Endodermal cell (in vitro differentiated cells): Measurements from ENCODE around the gene RSPO3. TPM values are rescaled to one million over a fixed set of nuclear protein-coding genes. Genes with fewer than 3 reads are reported as not detected.

Experiments
- DNase-seq: peaks from one replicate; pipeline ENCODE4 v3.0.0-alpha.2; 2017
- H3K27ac ChIP-seq: 2 replicates; pipeline ENCODE4 v1.5.1; 2013; ENCODE audit warnings: mild to moderate bottlenecking, low read depth, low read length, moderate library complexity
- H3K27me3 ChIP-seq: 2 replicates; pipeline ENCODE4 v1.6.1; 2013; ENCODE audit warnings: mild to moderate bottlenecking, low read length, moderate library complexity; ENCODE audit not compliant: insufficient read depth, control insufficient read depth, poor library complexity, severe bottlenecking
- H3K36me3 ChIP-seq: 2 replicates; pipeline ENCODE4 v1.7.0; 2013; ENCODE audit warnings: mild to moderate bottlenecking, low read length, moderate library complexity; ENCODE audit not compliant: control insufficient read depth, insufficient read depth
- H3K4me1 ChIP-seq: one replicate; pipeline ENCODE4 v1.7.0; 2013; ENCODE audit warnings: low read length; ENCODE audit not compliant: control insufficient read depth, insufficient read depth
- H3K4me3 ChIP-seq: 2 replicates; pipeline ENCODE4 v1.5.1; 2013; ENCODE audit warnings: mild to moderate bottlenecking, low read length, moderate library complexity
- H3K9ac ChIP-seq: 2 replicates; pipeline ENCODE4 v1.6.1; 2013; ENCODE audit warnings: mild to moderate bottlenecking, low read length, moderate library complexity; ENCODE audit not compliant: poor library complexity, severe bottlenecking; ENCODE audit errors: extremely low read depth
- H3K9me3 ChIP-seq: 2 replicates; pipeline ENCODE4 v1.6.1; 2013; ENCODE audit warnings: mild to moderate bottlenecking, low read length, moderate library complexity; ENCODE audit not compliant: control insufficient read depth
- H3K27ac Mint-ChIP-seq: 2 replicates; pipeline ENCODE4 v1.8.0; 2020; ENCODE audit warnings: mixed read lengths
- H3K27me3 Mint-ChIP-seq: 2 replicates; pipeline ENCODE4 v1.8.0; 2021; ENCODE audit warnings: mild to moderate bottlenecking, mixed read lengths; ENCODE audit not compliant: insufficient read depth
- H3K36me3 Mint-ChIP-seq: 2 replicates; pipeline ENCODE4 v1.8.0; 2020; ENCODE audit warnings: low read depth, mixed read lengths
- H3K4me1 Mint-ChIP-seq: 2 replicates; pipeline ENCODE4 v1.8.0; 2020; ENCODE audit warnings: mixed read lengths
- H3K4me3 Mint-ChIP-seq: 2 replicates; pipeline ENCODE4 v1.8.0; 2020; ENCODE audit warnings: mild to moderate bottlenecking, moderate library complexity, mixed read lengths
- H3K9me3 Mint-ChIP-seq: 2 replicates; pipeline ENCODE4 v1.8.0; 2020; ENCODE audit warnings: mild to moderate bottlenecking, mixed read lengths
- WGBS, 2 experiments: methylation state at CpG; one replicate each; pipeline versions ENCODE4 v1.1.5 to v1.1.7; 2013; ENCODE audit warnings: missing lambda C conversion rate in 2 of 2, mixed read lengths in 1 of 2; ENCODE audit not compliant: insufficient coverage in 1 of 2, insufficient read length in 1 of 2; 5-methylcytosine and 5-hydroxymethylcytosine counted together
- total RNA-seq, 2 donors: library from RNA; stranded (reverse); fragmentation: NEBNext Ultra II Directional in 1 of 2; extraction: Animal tissue kit (Norgen Biotek cat#: 25700) in 1 of 2; gene quantifications; 2 replicates in 1 of 2; 3 replicates in 1 of 2; pipeline ENCODE4 v1.2.1, GENCODE V29; 2021
- TF ChIP-seq, protein P1 (sequence below): fragments of 200-600 bp; sonication (generic); conservative IDR thresholded peaks from 2 replicates; pipeline ENCODE4 v1.5.0; 2021; ENCODE audit warnings: antibody characterized with exemption, mild to moderate bottlenecking

The RSPO3 gene
- total RNA-seq, 2 donors from 2014 or later = 0.20 to 0.31 TPM

DNA sequence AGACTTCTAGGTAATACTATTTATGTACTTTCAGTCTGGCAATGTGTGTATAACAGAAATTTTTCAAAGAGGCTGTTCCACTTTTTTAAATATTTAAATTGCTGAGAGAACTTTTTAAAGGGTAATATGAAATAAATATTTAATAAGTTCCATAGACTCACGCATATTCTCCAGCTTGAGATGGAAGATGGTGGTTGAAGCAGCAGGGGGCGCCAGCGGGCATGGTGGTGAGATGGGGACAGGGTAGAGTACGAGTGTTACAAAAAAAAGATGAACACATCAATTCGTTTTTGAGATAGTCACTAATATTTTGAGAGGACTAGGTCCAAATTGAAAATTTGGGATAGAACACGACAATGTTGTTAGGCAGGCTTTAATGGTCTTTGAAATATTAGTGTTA, 68.4 kb downstream of the RSPO3 start:
- Mint-ChIP-seq H3K4me1 (no peaks in the 10 kb centered on the region), H3K27me3 (no peaks in the 10 kb centered on the region)
- peak; percentile 92 for DNase-seq

DNA sequence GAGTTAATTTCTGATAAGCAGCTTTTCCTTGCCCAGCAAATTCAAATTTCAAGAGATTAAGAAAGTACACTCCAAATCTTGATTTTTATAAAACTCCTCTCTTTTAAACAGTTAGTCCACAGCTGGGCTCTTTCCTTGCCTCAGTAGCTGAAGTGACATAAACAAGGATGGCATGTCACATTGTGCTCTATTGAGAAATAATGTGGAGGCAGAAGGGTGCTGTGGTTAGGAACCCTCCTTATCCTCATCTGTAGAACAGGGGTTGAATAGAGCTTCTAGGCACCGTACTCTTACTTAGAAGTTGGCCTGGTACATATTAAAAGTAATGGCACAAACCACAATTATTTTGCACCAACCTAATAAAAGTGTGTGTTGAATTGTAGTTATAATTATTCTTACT, 70.3 kb downstream of the RSPO3 start:
- DNase-seq = no peak
- Histone ChIP-seq H3K4me3 (no peak overlapping the region), H3K27me3 (no peaks in the 10 kb centered on the region), H3K9me3 (no peaks in the 10 kb centered on the region), H3K9ac (no peak overlapping the region), H3K27ac (no peak overlapping the region), H3K4me1 (no peaks in the 10 kb centered on the region), H3K36me3 (no peaks in the 10 kb centered on the region)
- 88% methylated on average over 1 of the region's 1 CpG; no CpG with 5 or more reads in 1 of the 2 experiments for WGBS, 2 experiments
- TF ChIP-seq, protein P1, sequence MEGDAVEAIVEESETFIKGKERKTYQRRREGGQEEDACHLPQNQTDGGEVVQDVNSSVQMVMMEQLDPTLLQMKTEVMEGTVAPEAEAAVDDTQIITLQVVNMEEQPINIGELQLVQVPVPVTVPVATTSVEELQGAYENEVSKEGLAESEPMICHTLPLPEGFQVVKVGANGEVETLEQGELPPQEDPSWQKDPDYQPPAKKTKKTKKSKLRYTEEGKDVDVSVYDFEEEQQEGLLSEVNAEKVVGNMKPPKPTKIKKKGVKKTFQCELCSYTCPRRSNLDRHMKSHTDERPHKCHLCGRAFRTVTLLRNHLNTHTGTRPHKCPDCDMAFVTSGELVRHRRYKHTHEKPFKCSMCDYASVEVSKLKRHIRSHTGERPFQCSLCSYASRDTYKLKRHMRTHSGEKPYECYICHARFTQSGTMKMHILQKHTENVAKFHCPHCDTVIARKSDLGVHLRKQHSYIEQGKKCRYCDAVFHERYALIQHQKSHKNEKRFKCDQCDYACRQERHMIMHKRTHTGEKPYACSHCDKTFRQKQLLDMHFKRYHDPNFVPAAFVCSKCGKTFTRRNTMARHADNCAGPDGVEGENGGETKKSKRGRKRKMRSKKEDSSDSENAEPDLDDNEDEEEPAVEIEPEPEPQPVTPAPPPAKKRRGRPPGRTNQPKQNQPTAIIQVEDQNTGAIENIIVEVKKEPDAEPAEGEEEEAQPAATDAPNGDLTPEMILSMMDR = no peak
- no peak overlapping the region for H3K4me3 Mint-ChIP-seq
- no peak overlapping the region for H3K27ac Mint-ChIP-seq
- H3K9me3 Mint-ChIP-seq = no peaks in the 10 kb centered on the region
- H3K36me3 Mint-ChIP-seq = no peaks in the 10 kb centered on the region
- H3K27me3 Mint-ChIP-seq = no peaks in the 10 kb centered on the region
- H3K4me1 Mint-ChIP-seq = no peaks in the 10 kb centered on the region

More for the DNA sequence above, 68.4 kb downstream of the RSPO3 start:
- Histone ChIP-seq H3K27ac (no peak overlapping the region), H3K4me1 (no peaks in the 10 kb centered on the region), H3K27me3 (no peaks in the 10 kb centered on the region), H3K9me3 (no peaks in the 10 kb centered on the region), H3K9ac (no peak overlapping the region), H3K36me3 (no peaks in the 10 kb centered on the region), H3K4me3 (no peak overlapping the region)
- TF ChIP-seq, protein P1 = peak; percentile 94
- no peaks in the 10 kb centered on the region for H3K9me3 Mint-ChIP-seq
- no peak overlapping the region for H3K27ac Mint-ChIP-seq
- no peaks in the 10 kb centered on the region for H3K36me3 Mint-ChIP-seq
- no peak overlapping the region for H3K4me3 Mint-ChIP-seq
- WGBS, 2 experiments = 45 to 50% methylated on average over 5 to 6 of the region's 6 CpGs

DNA sequence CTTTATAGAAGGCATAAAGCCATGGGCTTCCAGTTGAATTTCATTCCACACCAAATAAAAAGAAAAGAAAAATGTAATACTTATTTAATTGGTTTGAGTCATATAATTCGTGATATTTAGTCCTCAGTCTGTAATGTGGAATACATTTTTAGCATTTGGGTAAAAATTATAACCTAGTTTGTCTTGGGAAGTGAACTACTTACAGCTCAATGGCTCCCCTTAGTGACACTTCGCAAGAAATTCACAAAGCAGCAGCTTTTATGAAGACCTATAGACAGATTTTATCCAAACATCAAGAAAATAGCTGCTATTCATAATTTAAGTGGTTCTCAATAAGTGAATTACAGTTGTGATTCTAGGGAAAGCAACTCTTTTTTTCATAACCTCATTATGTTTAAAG, 72.1 kb downstream of the RSPO3 start:
- H3K27ac Mint-ChIP-seq = no peak overlapping the region
- Histone ChIP-seq H3K36me3 (no peaks in the 10 kb centered on the region), H3K4me1 (no peaks in the 10 kb centered on the region), H3K27ac (no peak overlapping the region), H3K27me3 (no peaks in the 10 kb centered on the region), H3K9me3 (no peaks in the 10 kb centered on the region), H3K4me3 (no peak overlapping the region), H3K9ac (no peak overlapping the region)
- no peaks in the 10 kb centered on the region for H3K9me3 Mint-ChIP-seq
- TF ChIP-seq, protein P1 = peak; percentile 73
- no peaks in the 10 kb centered on the region for H3K27me3 Mint-ChIP-seq
- no peak overlapping the region for H3K4me3 Mint-ChIP-seq
- no peaks in the 10 kb centered on the region for H3K4me1 Mint-ChIP-seq
- DNase-seq = no peak
- 17 to 37% methylated on average over 1 to 2 of the region's 2 CpGs for WGBS, 2 experiments
- H3K36me3 Mint-ChIP-seq = no peaks in the 10 kb centered on the region
